ENCODE measurements around the gene TIMMDC1. TPM values are rescaled to one million over a fixed set of nuclear protein-coding genes. Genes with fewer than 3 reads are reported as not detected.

Gene TIMMDC1
- total and polyA plus RNA-seq, 10 of the 15 experiments (the other 5 are each of a cell fraction or from before 2014, with no cell fraction given) = 55.9 to 146 (median 72.1) TPM

DNA sequence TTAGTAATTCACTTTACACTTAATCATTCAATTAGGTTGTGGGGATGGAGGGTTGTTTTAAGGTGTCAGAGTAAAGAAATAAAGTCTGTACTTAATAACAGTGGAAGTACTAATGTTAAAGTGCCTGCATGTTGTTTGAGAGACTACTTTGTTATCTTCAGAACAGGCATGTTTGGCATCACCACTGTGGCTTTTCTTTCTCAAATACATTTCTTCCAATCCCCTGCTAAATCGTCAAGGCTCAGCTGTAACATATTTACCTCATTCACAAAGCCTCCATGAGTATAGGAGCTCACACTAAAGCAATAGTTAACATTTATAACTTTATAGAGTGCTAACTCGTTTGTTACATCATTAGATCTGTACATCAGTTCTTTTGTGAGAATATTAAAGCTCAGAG, 2.6 kb downstream of the TIMMDC1 start:
- no peak for FAIRE-seq

More for the DNA sequence above, 2.6 kb downstream of the TIMMDC1 start:
- intact Hi-C loops (cut with micrococcal nuclease; ENCODE audit: unreplicated experiment) (no loop called here), in situ Hi-C loops (cut with MboI) (no loop called here)
- no TSS peak for BruUV-seq (replicated peaks)
- no peak for DNase-seq (ENCODE audit: low read depth, low spot score)
- H3K4me2 ChIP-seq (ENCODE audit: control insufficient read depth, insufficient read depth) = peak overlapping the region; percentile 82
- H3K79me2 ChIP-seq (ENCODE audit: control insufficient read depth, insufficient read depth, low read length) = peaks cover 44% of the 10 kb centered on the region
- no peak for ATAC-seq
- POLR2A ChIA-PET = interaction anchor here (0.5 to 5.8 kb wide), 14 partner anchors 15 to 432 kb away, joined by 3 to 57 read pairs (median 5); partner anchors contain the start of genes ADPRH, CD80, COX17 and TMEM39A
- H2AFZ ChIP-seq (ENCODE audit: control insufficient read depth, low read depth, low read length) = no peak overlapping the region
- TF ChIP-seq NR2F1 (conservative IDR thresholded peaks at IDR 0.05) = no peak
- TF ChIP-seq, protein P1, sequence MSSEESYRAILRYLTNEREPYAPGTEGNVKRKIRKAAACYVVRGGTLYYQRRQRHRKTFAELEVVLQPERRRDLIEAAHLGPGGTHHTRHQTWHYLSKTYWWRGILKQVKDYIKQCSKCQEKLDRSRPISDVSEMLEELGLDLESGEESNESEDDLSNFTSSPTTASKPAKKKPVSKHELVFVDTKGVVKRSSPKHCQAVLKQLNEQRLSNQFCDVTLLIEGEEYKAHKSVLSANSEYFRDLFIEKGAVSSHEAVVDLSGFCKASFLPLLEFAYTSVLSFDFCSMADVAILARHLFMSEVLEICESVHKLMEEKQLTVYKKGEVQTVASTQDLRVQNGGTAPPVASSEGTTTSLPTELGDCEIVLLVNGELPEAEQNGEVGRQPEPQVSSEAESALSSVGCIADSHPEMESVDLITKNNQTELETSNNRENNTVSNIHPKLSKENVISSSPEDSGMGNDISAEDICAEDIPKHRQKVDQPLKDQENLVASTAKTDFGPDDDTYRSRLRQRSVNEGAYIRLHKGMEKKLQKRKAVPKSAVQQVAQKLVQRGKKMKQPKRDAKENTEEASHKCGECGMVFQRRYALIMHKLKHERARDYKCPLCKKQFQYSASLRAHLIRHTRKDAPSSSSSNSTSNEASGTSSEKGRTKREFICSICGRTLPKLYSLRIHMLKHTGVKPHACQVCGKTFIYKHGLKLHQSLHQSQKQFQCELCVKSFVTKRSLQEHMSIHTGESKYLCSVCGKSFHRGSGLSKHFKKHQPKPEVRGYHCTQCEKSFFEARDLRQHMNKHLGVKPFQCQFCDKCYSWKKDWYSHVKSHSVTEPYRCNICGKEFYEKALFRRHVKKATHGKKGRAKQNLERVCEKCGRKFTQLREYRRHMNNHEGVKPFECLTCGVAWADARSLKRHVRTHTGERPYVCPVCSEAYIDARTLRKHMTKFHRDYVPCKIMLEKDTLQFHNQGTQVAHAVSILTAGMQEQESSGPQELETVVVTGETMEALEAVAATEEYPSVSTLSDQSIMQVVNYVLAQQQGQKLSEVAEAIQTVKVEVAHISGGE (CRISPR knock-in tag; IDR thresholded peaks at IDR 0.05) = no peak
- no peak for TF ChIP-seq GABPA (IDR thresholded peaks at IDR 0.05; ENCODE audit: low read depth)
- no peak for TF ChIP-seq CHD1 (IDR thresholded peaks at IDR 0.05; ENCODE audit: low read depth, low read length)
- TF ChIP-seq HDAC6 (IDR thresholded peaks at IDR 0.05; ENCODE audit: unreplicated experiment) = no peak
- TF ChIP-seq POLR2A (IDR thresholded peaks at IDR 0.05; ENCODE audit: low read depth, low read length) = no peak
- TF ChIP-seq ZZZ3 (IDR thresholded peaks at IDR 0.05; ENCODE audit: control insufficient read depth, insufficient read length, low read depth) = no peak
- no peak for TF ChIP-seq TCF12 (IDR thresholded peaks at IDR 0.05; ENCODE audit: low read depth, low read length)
- TF ChIP-seq CBX5 (IDR thresholded peaks at IDR 0.05; ENCODE audit: low read depth) = no peak
- no peaks in the 10 kb centered on the region for H3K36me3 ChIP-seq (ENCODE audit: control insufficient read depth in 2 of 2, insufficient read depth in 2 of 2, low read length in 1 of 2)
- RAD21 ChIA-PET (ENCODE audit: unreplicated experiment) = interaction anchor here (0.8 to 4.7 kb wide), 12 partner anchors 9 to 207 kb away, joined by 3 to 51 read pairs (median 5); partner anchors contain the start of genes ARHGAP31, POGLUT1 and TMEM39A
- no peaks in the 10 kb centered on the region; the same call in 2 of the 3 replicates for H3K9me3 ChIP-seq (replicated peaks; ENCODE audit: control insufficient read depth, insufficient read depth, low read length)
- no peaks in the 10 kb centered on the region for H3K4me1 ChIP-seq (ENCODE audit: control insufficient read depth, insufficient read depth, low read length)
- H4K20me1 ChIP-seq (ENCODE audit: control insufficient read depth, insufficient read depth) = no peaks in the 10 kb centered on the region
- H3K27ac ChIP-seq (ENCODE audit: control insufficient read depth, insufficient read depth) = no peak overlapping the region
- 77% methylated on average over 2 of the region's 2 CpGs for WGBS (ENCODE audit: insufficient coverage, insufficient replicate concordance, low lambda C conversion rate, missing lambda C conversion rate)
- H3K27me3 ChIP-seq (replicated peaks in 1 of 2; ENCODE audit: control insufficient read depth in 2 of 2, insufficient read depth in 2 of 2, low read length in 1 of 2) = no peaks in the 10 kb centered on the region
- H3K4me3 ChIP-seq = peak overlapping the region; percentile 75
- CTCF ChIA-PET = interaction anchor here (0.9 to 4.9 kb wide), 4 partner anchors 59 to 190 kb away, joined by 3 to 27 read pairs (median 6); no protein-coding TSS in a partner anchor
- SMC1A ChIA-PET (ENCODE audit: uncharacterized antibody, unreplicated experiment) = interaction anchor here (0.6 to 3.7 kb wide), 20 partner anchors 11 to 227 kb away, joined by 3 to 30 read pairs (median 6); partner anchors contain the start of genes CD80, POGLUT1 and TMEM39A
- no peak overlapping the region; the same call in 1 of the 2 replicates for H3K9ac ChIP-seq (ENCODE audit: control insufficient read depth, insufficient read depth, low read length)

All from GM12878 (cell line).